NCI-H1417 (cell line): Measurements from ENCODE around the gene NT5C1A.

ENCODE experiments used
- DNase-seq, 3 experiments: peaks; one replicate each; lab custom pipeline; 2025; lab: John Stamatoyannopoulos, UW

The NT5C1A gene

GRCh38 chr1:39671793-39672550 lies at the start of gene NT5C1A:
TSS of gene NT5C1A (minus strand) at chr1:39672107. CDS start at chr1:39672038, 69 bp downstream.
- peak in 2 of 3 experiments; percentile 34 to 45 for DNase-seq

GRCh38 chr1:39721664-39722063 lies 49.8 kb upstream of the NT5C1A start:
- DNase-seq, result no peak

- DNase-seq, result peak; percentile 61 to 87 (median 74)
Measured at GRCh38 chr1:39720094-39720999, 48.4 kb upstream of the NT5C1A start.

GRCh38 chr1:39717809-39718208 lies 45.9 kb upstream of the NT5C1A start:
- no peak for DNase-seq

GRCh38 chr1:39713557-39713956 lies 41.6 kb upstream of the NT5C1A start:
- peak; percentile 4 to 47 (median 7) for DNase-seq

- no peak for DNase-seq
Measured at GRCh38 chr1:39711966-39712340, 40.0 kb upstream of the NT5C1A start.

GRCh38 chr1:39711104-39711965 lies 39.4 kb upstream of the NT5C1A start:
- no peak for DNase-seq

- DNase-seq, result no peak
Measured at GRCh38 chr1:39707506-39707905, 35.6 kb upstream of the NT5C1A start.

GRCh38 chr1:39704757-39705156 lies 32.9 kb upstream of the NT5C1A start:
- DNase-seq, result no peak

- DNase-seq, result peak in 1 of 3 experiments; percentile 61
Measured at GRCh38 chr1:39701049-39701439, 29.1 kb upstream of the NT5C1A start.

- DNase-seq, result no peak
Measured at GRCh38 chr1:39700348-39700747, 28.4 kb upstream of the NT5C1A start.

GRCh38 chr1:39699419-39699818 lies 27.5 kb upstream of the NT5C1A start:
- DNase-seq, result no peak

- no peak for DNase-seq
Measured at GRCh38 chr1:39698568-39698967, 26.7 kb upstream of the NT5C1A start.

GRCh38 chr1:39696448-39696847 lies 24.5 kb upstream of the NT5C1A start:
- no peak for DNase-seq

- no peak for DNase-seq
Measured at GRCh38 chr1:39695016-39695415, 23.1 kb upstream of the NT5C1A start.

- no peak for DNase-seq
Measured at GRCh38 chr1:39694026-39694425, 22.1 kb upstream of the NT5C1A start.

- DNase-seq, result peak in 2 of 3 experiments; percentile 34 to 47
Measured at GRCh38 chr1:39692152-39693074, 20.5 kb upstream of the NT5C1A start.

GRCh38 chr1:39691383-39692151 lies 19.7 kb upstream of the NT5C1A start, which contains the start of gene HPCAL4:
TSS of gene HPCAL4 (minus strand) at chr1:39691433. CDS start at chr1:39684603, 6,830 bp downstream.
- peak; percentile 86 to 93 (median 93) for DNase-seq

GRCh38 chr1:39690794-39691382 lies 19.0 kb upstream of the NT5C1A start:
- DNase-seq, result no peak

- DNase-seq, result no peak
Measured at GRCh38 chr1:39690225-39690624, 18.3 kb upstream of the NT5C1A start.
